ENCODE data around the gene KRTAP17-1.

DNA sequence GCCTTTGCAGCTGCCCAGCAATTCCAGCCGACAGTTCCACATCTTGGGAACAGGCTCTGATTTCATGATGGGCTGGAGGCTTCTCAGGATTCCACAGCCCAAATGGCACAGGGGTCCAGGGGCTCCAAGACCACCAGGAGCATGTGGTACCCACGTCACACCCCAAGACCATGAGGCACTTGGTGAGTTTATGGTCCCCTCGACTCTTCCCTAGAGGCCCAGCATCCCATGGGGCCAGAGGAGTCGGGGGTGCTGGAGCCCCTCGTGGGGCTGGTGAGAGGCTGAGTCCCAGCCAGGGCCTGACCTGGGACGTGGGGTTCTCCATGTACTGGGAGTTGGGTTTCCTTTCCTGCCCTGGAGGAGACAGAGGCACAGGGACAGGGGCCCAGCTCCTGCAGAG lies 10.1 kb upstream of the KRTAP17-1 start:
- TF ChIP-seq, protein P1, sequence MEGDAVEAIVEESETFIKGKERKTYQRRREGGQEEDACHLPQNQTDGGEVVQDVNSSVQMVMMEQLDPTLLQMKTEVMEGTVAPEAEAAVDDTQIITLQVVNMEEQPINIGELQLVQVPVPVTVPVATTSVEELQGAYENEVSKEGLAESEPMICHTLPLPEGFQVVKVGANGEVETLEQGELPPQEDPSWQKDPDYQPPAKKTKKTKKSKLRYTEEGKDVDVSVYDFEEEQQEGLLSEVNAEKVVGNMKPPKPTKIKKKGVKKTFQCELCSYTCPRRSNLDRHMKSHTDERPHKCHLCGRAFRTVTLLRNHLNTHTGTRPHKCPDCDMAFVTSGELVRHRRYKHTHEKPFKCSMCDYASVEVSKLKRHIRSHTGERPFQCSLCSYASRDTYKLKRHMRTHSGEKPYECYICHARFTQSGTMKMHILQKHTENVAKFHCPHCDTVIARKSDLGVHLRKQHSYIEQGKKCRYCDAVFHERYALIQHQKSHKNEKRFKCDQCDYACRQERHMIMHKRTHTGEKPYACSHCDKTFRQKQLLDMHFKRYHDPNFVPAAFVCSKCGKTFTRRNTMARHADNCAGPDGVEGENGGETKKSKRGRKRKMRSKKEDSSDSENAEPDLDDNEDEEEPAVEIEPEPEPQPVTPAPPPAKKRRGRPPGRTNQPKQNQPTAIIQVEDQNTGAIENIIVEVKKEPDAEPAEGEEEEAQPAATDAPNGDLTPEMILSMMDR (conservative IDR thresholded peaks at IDR 0.05 in 1 of 2, IDR thresholded peaks at IDR 0.05 in 1 of 2; ENCODE audit: extremely low read depth in 1 of 2, insufficient read depth in 1 of 2, low read depth in 1 of 2, low read length in 2 of 2): no peak
- no peak for TF ChIP-seq EZH2 (IDR thresholded peaks at IDR 0.05; ENCODE audit: borderline replicate concordance, low read length)

Data from mammary epithelial cell (primary cell).